GM12865 (cell line): ENCODE measurements around the gene PHF14.

ENCODE experiments used
- DNase-seq: peaks from one replicate; pipeline ENCODE4 v3.0.0; 2010; ENCODE audit warnings: low read depth
- H3K4me3 ChIP-seq: 2 replicates; pipeline ENCODE4 v1.5.1; 2011; ENCODE audit warnings: mild to moderate bottlenecking, low read depth, low read length, control low read depth
- TF ChIP-seq, protein P1 (sequence below): IDR thresholded peaks from 2 replicates; pipeline ENCODE4 v1.5.1; 2011; ENCODE audit warnings: low read length, control low read depth, low read depth, inconsistent platforms; ENCODE audit not compliant: insufficient read depth; ENCODE audit errors: missing control alignments

PHF14 gene

GRCh38 chr7:11182736-11183135 is 209.1 kb downstream of the PHF14 start:
- no peak overlapping the region for H3K4me3 ChIP-seq
- TF ChIP-seq, protein P1, sequence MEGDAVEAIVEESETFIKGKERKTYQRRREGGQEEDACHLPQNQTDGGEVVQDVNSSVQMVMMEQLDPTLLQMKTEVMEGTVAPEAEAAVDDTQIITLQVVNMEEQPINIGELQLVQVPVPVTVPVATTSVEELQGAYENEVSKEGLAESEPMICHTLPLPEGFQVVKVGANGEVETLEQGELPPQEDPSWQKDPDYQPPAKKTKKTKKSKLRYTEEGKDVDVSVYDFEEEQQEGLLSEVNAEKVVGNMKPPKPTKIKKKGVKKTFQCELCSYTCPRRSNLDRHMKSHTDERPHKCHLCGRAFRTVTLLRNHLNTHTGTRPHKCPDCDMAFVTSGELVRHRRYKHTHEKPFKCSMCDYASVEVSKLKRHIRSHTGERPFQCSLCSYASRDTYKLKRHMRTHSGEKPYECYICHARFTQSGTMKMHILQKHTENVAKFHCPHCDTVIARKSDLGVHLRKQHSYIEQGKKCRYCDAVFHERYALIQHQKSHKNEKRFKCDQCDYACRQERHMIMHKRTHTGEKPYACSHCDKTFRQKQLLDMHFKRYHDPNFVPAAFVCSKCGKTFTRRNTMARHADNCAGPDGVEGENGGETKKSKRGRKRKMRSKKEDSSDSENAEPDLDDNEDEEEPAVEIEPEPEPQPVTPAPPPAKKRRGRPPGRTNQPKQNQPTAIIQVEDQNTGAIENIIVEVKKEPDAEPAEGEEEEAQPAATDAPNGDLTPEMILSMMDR = no peak
- DNase-seq = no peak

DNA sequence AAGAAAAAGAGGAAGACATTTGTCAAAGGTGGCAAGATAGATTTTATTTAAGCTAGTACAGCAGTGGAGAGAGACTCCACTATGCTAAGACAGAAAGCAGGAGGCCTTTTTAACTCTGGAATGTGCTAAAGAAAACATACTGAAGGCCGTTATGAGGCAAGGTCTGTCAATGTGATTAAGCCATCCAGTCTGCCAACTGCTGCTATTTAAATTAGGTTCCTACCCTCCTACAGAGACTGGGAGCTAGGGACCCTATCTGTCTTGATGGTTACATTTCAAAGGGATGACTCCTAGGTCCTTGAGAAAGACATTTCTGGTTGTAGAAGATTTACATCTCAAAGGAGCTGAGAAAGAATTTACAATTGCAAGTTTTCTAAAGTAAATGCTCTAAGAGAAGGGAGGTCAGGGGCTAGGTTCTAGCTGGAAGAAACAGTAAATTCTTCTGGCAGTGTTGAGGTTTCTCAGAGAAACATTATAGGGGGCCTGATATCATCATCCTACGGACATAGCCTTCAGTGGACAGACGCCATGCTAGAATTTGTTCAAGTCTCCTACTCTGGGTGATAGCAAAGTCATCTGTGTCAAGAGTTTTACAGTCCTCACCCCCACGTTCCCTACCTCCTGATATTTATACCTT is 211.6 kb downstream of the PHF14 start:
- no peak for DNase-seq
- no peak overlapping the region for H3K4me3 ChIP-seq
- TF ChIP-seq, protein P1 = no peak

GRCh38 chr7:11188529-11189310 is 215.0 kb downstream of the PHF14 start:
- DNase-seq = no peak
- no peak overlapping the region for H3K4me3 ChIP-seq
- TF ChIP-seq, protein P1 = no peak

DNA sequence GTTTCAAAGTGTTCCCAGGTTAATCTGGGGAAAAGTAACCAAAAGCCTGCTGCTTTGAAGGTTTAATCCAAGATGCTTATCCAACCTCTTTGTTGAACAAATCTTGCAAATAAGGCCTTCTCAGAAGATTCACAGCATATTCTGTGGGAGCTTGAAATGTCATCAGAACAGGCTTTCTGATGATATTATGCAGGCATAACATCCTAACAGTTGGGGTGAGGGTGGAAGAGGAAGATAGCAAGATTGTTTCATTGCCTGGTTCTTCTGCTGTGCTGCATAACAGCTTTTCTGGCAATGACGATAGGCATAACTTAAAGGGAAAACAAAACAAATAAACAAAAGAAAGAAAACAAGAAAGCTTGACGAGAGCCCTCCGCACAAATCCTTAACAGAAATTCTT is 217.4 kb downstream of the PHF14 start:
- H3K4me3 ChIP-seq = no peak overlapping the region
- DNase-seq = no peak
- TF ChIP-seq, protein P1 = no peak

DNA sequence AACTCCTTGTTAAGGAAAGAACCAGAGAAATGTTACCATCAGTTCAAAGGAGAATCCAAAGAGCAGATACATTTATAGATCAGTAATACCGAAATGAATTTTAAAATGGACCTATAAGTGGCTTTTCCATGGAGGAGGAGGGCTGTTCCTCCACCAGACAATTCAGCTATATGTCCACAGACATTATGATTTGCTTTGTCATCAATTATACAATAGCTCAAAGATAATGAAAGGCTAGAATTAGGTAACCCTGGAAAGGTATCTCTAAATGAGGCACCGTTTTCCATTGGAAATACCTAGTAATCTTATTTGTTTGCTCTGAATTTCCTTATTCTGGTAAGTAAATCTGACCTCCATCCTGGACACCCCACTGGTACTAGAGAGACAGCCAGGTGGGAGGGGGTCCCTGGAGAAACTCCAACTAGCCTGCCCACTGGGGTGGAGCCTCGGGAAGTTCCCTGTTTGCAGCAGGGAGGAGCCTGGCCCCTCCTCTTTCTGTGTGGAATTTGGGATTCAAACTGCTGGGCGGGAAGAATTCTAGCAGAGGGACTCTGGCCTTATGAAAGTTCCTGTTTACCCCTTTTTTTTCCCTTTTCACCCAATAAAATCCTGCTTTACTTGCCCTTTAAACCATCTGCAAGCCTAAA is 218.0 kb downstream of the PHF14 start:
- no peak for DNase-seq
- TF ChIP-seq, protein P1 = no peak
- no peak overlapping the region for H3K4me3 ChIP-seq

- TF ChIP-seq, protein P1 = no peak
Measured at GRCh38 chr7:11192506-11192905, 218.8 kb downstream of the PHF14 start.

More at GRCh38 chr7:11192506-11192905, 218.8 kb downstream of the PHF14 start:
- H3K4me3 ChIP-seq = no peak overlapping the region
- no peak for DNase-seq
